Calu3 (cell line): ENCODE results near the gene PRPF40B. TPM values are rescaled to one million over a fixed set of nuclear protein-coding genes. Genes with fewer than 3 reads are reported as not detected.

Experiments used
- BruUV-seq: library from RNA; stranded (reverse); fragments of 400-500 nt; replicated peaks from 2 replicates; lab custom pipeline; 2021; lab: Mats Ljungman, UMichigan
- CTCF ChIA-PET: fragments of 300-600 bp; sonication (Branson Sonifier 250); formaldehyde crosslinking; loops from one replicate; lab custom pipeline; 2022; ENCODE audit warnings: antibody characterized with exemption; lab: Charles Lee
- DNase-seq: peaks from one replicate; pipeline ENCODE4 v3.0.0; 2022
- H3K27ac Mint-ChIP-seq: one replicate; pipeline ENCODE4 v1.8.0; 2022; ENCODE audit warnings: mixed read lengths; ENCODE audit not compliant: unreplicated experiment
- H3K27me3 Mint-ChIP-seq: one replicate; pipeline ENCODE4 v1.8.0; 2022; ENCODE audit warnings: mixed read lengths; ENCODE audit not compliant: unreplicated experiment
- H3K36me3 Mint-ChIP-seq: one replicate; pipeline ENCODE4 v1.8.0; 2022; ENCODE audit warnings: mild to moderate bottlenecking, moderate library complexity, mixed read lengths; ENCODE audit not compliant: insufficient read depth, unreplicated experiment
- H3K4me1 Mint-ChIP-seq: one replicate; pipeline ENCODE4 v1.8.0; 2022; ENCODE audit warnings: mild to moderate bottlenecking, low read depth, mixed read lengths; ENCODE audit not compliant: unreplicated experiment
- H3K4me3 Mint-ChIP-seq: one replicate; pipeline ENCODE4 v1.8.0; 2022; ENCODE audit warnings: mild to moderate bottlenecking, low read depth, moderate library complexity, mixed read lengths; ENCODE audit not compliant: unreplicated experiment
- H3K9me3 Mint-ChIP-seq: one replicate; pipeline ENCODE4 v1.8.0; 2022; ENCODE audit warnings: low read depth, mixed read lengths; ENCODE audit not compliant: unreplicated experiment
- intact Hi-C: fragments of 100-400 bp; cut with micrococcal nuclease; formaldehyde crosslinking; loops from one replicate; pipeline ENCODE4 v1.10.0; 2022; ENCODE audit not compliant: unreplicated experiment
- total RNA-seq: library from RNA; stranded (reverse); gene quantifications from 2 replicates; pipeline ENCODE4 v1.2.3, GENCODE V29; 2022
- TF ChIP-seq, protein P1 (sequence below): fragments of 200-600 bp; IDR thresholded peaks from one replicate; pipeline ENCODE4 v1.8.0; 2022; ENCODE audit warnings: antibody characterized with exemption; ENCODE audit not compliant: unreplicated experiment

PRPF40B gene
- total RNA-seq, 1 experiment from 2014 or later, result 21.7 TPM

DNA sequence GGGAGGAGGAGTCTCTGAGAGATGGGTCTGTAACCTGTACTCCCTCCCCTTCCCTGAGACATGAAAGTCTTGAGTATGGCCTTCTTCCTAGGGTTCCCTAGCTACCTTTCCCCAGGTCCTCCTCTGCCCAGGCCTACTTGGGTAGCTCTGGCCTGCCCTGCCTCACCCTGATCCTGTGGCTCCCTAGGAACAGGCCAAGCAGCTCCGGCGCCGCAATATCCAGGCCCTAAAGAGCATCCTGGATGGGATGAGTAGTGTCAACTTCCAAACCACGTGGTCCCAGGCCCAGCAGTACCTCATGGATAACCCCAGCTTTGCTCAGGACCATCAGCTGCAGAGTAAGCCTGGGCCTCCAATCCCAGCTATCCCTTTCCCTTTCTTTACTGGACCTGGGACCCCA is 12.3 kb downstream of the PRPF40B start:
- Mint-ChIP-seq H3K9me3 (no peaks in the 10 kb centered on the region), H3K27ac (no peak overlapping the region), H3K36me3 (peaks cover 5% of the 10 kb centered on the region), H3K4me3 (no peak overlapping the region), H3K4me1 (no peaks in the 10 kb centered on the region), H3K27me3 (no peaks in the 10 kb centered on the region)
- BruUV-seq, result no TSS peak
- DNase-seq, result no peak
- intact Hi-C loops, result no loop called here
- CTCF ChIA-PET, result interaction anchor here (1.1 kb wide), 1 partner anchor 68 kb away, joined by 3 read pairs; no protein-coding TSS in a partner anchor
- TF ChIP-seq, protein P1, sequence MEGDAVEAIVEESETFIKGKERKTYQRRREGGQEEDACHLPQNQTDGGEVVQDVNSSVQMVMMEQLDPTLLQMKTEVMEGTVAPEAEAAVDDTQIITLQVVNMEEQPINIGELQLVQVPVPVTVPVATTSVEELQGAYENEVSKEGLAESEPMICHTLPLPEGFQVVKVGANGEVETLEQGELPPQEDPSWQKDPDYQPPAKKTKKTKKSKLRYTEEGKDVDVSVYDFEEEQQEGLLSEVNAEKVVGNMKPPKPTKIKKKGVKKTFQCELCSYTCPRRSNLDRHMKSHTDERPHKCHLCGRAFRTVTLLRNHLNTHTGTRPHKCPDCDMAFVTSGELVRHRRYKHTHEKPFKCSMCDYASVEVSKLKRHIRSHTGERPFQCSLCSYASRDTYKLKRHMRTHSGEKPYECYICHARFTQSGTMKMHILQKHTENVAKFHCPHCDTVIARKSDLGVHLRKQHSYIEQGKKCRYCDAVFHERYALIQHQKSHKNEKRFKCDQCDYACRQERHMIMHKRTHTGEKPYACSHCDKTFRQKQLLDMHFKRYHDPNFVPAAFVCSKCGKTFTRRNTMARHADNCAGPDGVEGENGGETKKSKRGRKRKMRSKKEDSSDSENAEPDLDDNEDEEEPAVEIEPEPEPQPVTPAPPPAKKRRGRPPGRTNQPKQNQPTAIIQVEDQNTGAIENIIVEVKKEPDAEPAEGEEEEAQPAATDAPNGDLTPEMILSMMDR, result no peak

- intact Hi-C loops, result no loop called here
- no peaks in the 10 kb centered on the region for H3K9me3 Mint-ChIP-seq
- peaks cover under 1% of the 10 kb centered on the region for H3K36me3 Mint-ChIP-seq
- H3K27me3 Mint-ChIP-seq, result no peaks in the 10 kb centered on the region
- H3K4me3 Mint-ChIP-seq, result no peak overlapping the region
- no peak for DNase-seq
- no TSS peak for BruUV-seq
- CTCF ChIA-PET, result no interaction called here
- H3K4me1 Mint-ChIP-seq, result no peaks in the 10 kb centered on the region
- no peak overlapping the region for H3K27ac Mint-ChIP-seq
- TF ChIP-seq, protein P1, result no peak
Measured at GRCh38 chr12:49636574-49636973, 13.2 kb downstream of the PRPF40B start.

- no peak overlapping the region for H3K27ac Mint-ChIP-seq
- TF ChIP-seq, protein P1, result peak; percentile 16
- BruUV-seq, result no TSS peak
- no peaks in the 10 kb centered on the region for H3K9me3 Mint-ChIP-seq
- intact Hi-C loops, result no loop called here
- no peaks in the 10 kb centered on the region for H3K36me3 Mint-ChIP-seq
- DNase-seq, result peak; percentile 21
- H3K4me1 Mint-ChIP-seq, result no peaks in the 10 kb centered on the region
- CTCF ChIA-PET, result interaction anchor here (0.6 kb wide), 1 partner anchor 191 kb away, joined by 3 read pairs; the partner anchor contains the start of gene NCKAP5L
- no peaks in the 10 kb centered on the region for H3K27me3 Mint-ChIP-seq
- no peak overlapping the region for H3K4me3 Mint-ChIP-seq
Measured at GRCh38 chr12:49636979-49637755, 13.8 kb downstream of the PRPF40B start.

GRCh38 chr12:49641748-49642369 is 18.5 kb downstream of the PRPF40B start:
- H3K36me3 Mint-ChIP-seq, result peaks cover 19% of the 10 kb centered on the region
- H3K9me3 Mint-ChIP-seq, result no peaks in the 10 kb centered on the region
- BruUV-seq, result no TSS peak
- intact Hi-C loops, result loop anchor here (5.0 kb wide), 1 partner anchor 65 kb away; the partner anchor contains the start of gene FMNL3
- TF ChIP-seq, protein P1, result no peak
- DNase-seq, result no peak
- no peaks in the 10 kb centered on the region for H3K27me3 Mint-ChIP-seq
- no peak overlapping the region for H3K4me3 Mint-ChIP-seq
- CTCF ChIA-PET, result interaction anchor here (0.6 kb wide), 1 partner anchor 9 kb away, joined by 3 read pairs; no protein-coding TSS in a partner anchor
- H3K4me1 Mint-ChIP-seq, result no peaks in the 10 kb centered on the region
- no peak overlapping the region for H3K27ac Mint-ChIP-seq
